Measurements from ENCODE around the gene SRSF8.

GRCh38 chr11:95085117-95085816 lies 18.5 kb downstream of the SRSF8 start:
- TF ChIP-seq USF1 (IDR thresholded peaks at IDR 0.05) (no peak), TAF1 (IDR thresholded peaks at IDR 0.05; ENCODE audit: low read depth) (no peak), TCF12 (IDR thresholded peaks at IDR 0.05; ENCODE audit: low read depth) (no peak), YY1 (IDR thresholded peaks at IDR 0.05; ENCODE audit: low read depth) (no peak), RAD21 (IDR thresholded peaks at IDR 0.05; ENCODE audit: low read depth) (no peak), CREB1 (IDR thresholded peaks at IDR 0.05; ENCODE audit: low read depth) (no peak), CEBPB (IDR thresholded peaks at IDR 0.05) (no peak), MAX (IDR thresholded peaks at IDR 0.05) (no peak), EP300 (IDR thresholded peaks at IDR 0.05; ENCODE audit: borderline replicate concordance) (no peak), REST (IDR thresholded peaks at IDR 0.05; ENCODE audit: low read depth) (no peak)
